ENCODE measurements around the gene IL1RL1.

DNA sequence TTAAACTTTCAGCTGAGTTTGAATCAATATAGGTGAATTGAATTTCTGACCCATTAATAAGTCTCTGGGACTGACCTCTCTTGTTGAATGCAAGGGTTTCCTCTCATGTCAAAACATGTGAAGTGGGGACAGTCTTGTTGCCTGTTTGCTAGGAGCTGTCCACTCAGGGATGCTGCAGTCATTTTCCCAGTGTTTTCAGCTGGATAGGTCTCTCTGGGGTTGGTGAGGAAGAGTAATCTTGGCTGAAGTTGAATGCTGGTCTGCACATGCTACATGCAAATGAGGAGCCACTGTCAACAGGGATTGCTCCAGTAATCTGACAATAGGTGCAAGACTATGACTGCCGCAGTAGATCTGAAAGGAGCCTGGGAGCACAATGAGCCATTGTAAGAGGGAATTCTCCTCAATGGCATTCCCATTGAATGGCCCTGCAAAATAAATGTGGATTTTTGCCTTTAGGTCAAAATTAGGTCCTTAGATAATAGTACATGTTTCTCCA is 34.1 kb upstream of the IL1RL1 start:
- no peak for TF ChIP-seq POLR2AphosphoS5 (IDR thresholded peaks at IDR 0.05; ENCODE audit: borderline replicate concordance, low read depth, low read length)
- TF ChIP-seq EZH2 (IDR thresholded peaks at IDR 0.05) = no peak
